Measurements from ENCODE around the gene SNX25. TPM values are rescaled to one million over a fixed set of nuclear protein-coding genes. Genes with fewer than 3 reads are reported as not detected.
A peak's percentile ranks its signal among the peaks of the same experiment; 100 is the strongest.

The SNX25 gene
- total RNA-seq, 2 donors from 2014 or later = 21.4 to 26.0 TPM

DNA sequence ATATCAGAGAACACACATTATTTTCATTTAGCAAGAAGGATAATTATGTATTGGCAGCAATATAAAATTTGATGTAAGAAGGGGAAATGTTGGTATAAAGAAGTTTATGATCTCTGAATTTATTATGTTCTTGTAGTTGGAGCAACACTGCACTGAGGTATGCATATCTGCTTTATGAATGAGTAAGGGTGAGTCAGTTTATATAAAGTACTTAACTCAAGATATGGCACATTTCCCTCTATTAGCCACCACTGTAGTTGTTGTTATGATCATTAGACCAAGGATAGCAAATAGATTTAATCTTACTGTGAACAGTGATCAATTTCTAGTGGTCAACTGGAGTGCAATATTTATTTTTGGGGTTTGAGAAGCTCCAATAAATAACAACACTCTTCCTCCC, 66.6 kb downstream of the SNX25 start:
- peaks cover 7% of the 10 kb centered on the region for H3K36me3 Mint-ChIP-seq (ENCODE audit: low read depth)
- Histone ChIP-seq H3K9ac (ENCODE audit: extremely low read depth, low read length, poor library complexity, severe bottlenecking) (no peak overlapping the region), H3K36me3 (ENCODE audit: control insufficient read depth, insufficient read depth, low read length) (peaks cover 9% of the 10 kb centered on the region), H3K9me3 (ENCODE audit: control insufficient read depth, low read length) (no peaks in the 10 kb centered on the region), H3K27ac (ENCODE audit: low read depth, low read length) (no peak overlapping the region), H3K4me1 (ENCODE audit: control insufficient read depth, insufficient read depth, low read length) (no peaks in the 10 kb centered on the region), H3K4me3 (ENCODE audit: low read length) (no peak overlapping the region), H3K27me3 (ENCODE audit: control insufficient read depth, insufficient read depth, low read length, poor library complexity, severe bottlenecking) (no peaks in the 10 kb centered on the region)
- no peaks in the 10 kb centered on the region for H3K27me3 Mint-ChIP-seq (ENCODE audit: insufficient read depth)
- no peak overlapping the region for H3K27ac Mint-ChIP-seq
- DNase-seq = no peak
- TF ChIP-seq, protein P1, sequence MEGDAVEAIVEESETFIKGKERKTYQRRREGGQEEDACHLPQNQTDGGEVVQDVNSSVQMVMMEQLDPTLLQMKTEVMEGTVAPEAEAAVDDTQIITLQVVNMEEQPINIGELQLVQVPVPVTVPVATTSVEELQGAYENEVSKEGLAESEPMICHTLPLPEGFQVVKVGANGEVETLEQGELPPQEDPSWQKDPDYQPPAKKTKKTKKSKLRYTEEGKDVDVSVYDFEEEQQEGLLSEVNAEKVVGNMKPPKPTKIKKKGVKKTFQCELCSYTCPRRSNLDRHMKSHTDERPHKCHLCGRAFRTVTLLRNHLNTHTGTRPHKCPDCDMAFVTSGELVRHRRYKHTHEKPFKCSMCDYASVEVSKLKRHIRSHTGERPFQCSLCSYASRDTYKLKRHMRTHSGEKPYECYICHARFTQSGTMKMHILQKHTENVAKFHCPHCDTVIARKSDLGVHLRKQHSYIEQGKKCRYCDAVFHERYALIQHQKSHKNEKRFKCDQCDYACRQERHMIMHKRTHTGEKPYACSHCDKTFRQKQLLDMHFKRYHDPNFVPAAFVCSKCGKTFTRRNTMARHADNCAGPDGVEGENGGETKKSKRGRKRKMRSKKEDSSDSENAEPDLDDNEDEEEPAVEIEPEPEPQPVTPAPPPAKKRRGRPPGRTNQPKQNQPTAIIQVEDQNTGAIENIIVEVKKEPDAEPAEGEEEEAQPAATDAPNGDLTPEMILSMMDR (conservative IDR thresholded peaks at IDR 0.05) = no peak
- H3K4me3 Mint-ChIP-seq = no peak overlapping the region
- H3K4me1 Mint-ChIP-seq = peaks cover 4% of the 10 kb centered on the region
- H3K9me3 Mint-ChIP-seq = no peaks in the 10 kb centered on the region

GRCh38 chr4:185278716-185279115, 69.3 kb downstream of the SNX25 start:
- Histone ChIP-seq H3K4me1 (ENCODE audit: control insufficient read depth, insufficient read depth, low read length) (no peaks in the 10 kb centered on the region), H3K9me3 (ENCODE audit: control insufficient read depth, low read length) (no peaks in the 10 kb centered on the region), H3K27ac (ENCODE audit: low read depth, low read length) (no peak overlapping the region), H3K36me3 (ENCODE audit: control insufficient read depth, insufficient read depth, low read length) (peaks cover 9% of the 10 kb centered on the region), H3K27me3 (ENCODE audit: control insufficient read depth, insufficient read depth, low read length, poor library complexity, severe bottlenecking) (no peaks in the 10 kb centered on the region), H3K9ac (ENCODE audit: extremely low read depth, low read length, poor library complexity, severe bottlenecking) (no peak overlapping the region), H3K4me3 (ENCODE audit: low read length) (no peak overlapping the region)
- Mint-ChIP-seq H3K27me3 (ENCODE audit: insufficient read depth) (no peaks in the 10 kb centered on the region), H3K36me3 (ENCODE audit: low read depth) (peaks cover 7% of the 10 kb centered on the region), H3K4me1 (peaks cover 12% of the 10 kb centered on the region), H3K4me3 (no peak overlapping the region), H3K27ac (no peak overlapping the region), H3K9me3 (no peaks in the 10 kb centered on the region)
- whole genome bisulfite sequencing, 2 experiments (ENCODE audit: insufficient coverage in 1 of 2, insufficient read length in 1 of 2) = 96 to 100% methylated on average over 1 to 3 of the region's 3 CpGs
- no peak for DNase-seq
- TF ChIP-seq, protein P1 (conservative IDR thresholded peaks at IDR 0.05) = no peak

DNA sequence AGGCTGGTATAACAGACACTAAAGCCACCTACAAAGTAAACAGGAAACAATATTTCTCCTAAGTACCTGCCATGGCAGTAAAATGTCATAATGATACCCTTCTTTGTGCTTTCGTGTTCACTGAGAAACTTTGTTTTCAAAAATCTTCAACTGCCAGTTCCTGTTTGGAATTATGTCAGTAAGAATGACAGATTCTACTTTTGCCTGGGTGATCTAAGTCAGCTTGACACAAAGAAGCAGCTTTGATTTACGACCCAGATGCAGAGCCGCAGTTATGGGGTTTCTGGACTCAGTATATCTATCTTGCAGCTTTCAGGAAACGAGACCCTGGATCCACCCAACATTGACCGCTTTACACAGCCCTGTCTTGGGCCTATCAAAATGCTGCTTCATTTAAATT, 71.2 kb downstream of the SNX25 start:
- H3K4me1 ChIP-seq (ENCODE audit: control insufficient read depth, insufficient read depth, low read length) = no peaks in the 10 kb centered on the region
- H3K36me3 ChIP-seq (ENCODE audit: control insufficient read depth, insufficient read depth, low read length) = peaks cover 9% of the 10 kb centered on the region
- no peak overlapping the region for H3K27ac ChIP-seq (ENCODE audit: low read depth, low read length)
- Mint-ChIP-seq H3K27me3 (ENCODE audit: insufficient read depth) (no peaks in the 10 kb centered on the region), H3K36me3 (ENCODE audit: low read depth) (peaks cover 7% of the 10 kb centered on the region), H3K4me1 (peaks cover 12% of the 10 kb centered on the region), H3K9me3 (no peaks in the 10 kb centered on the region), H3K4me3 (no peak overlapping the region), H3K27ac (peak overlapping the region; percentile 58)
- no peaks in the 10 kb centered on the region for H3K27me3 ChIP-seq (ENCODE audit: control insufficient read depth, insufficient read depth, low read length, poor library complexity, severe bottlenecking)
- 93 to 98% methylated on average over 4 to 5 of the region's 5 CpGs for WGBS, 2 experiments (ENCODE audit: insufficient coverage in 1 of 2, insufficient read length in 1 of 2)
- no peaks in the 10 kb centered on the region for H3K9me3 ChIP-seq (ENCODE audit: control insufficient read depth, low read length)
- no peak overlapping the region for H3K9ac ChIP-seq (ENCODE audit: extremely low read depth, low read length, poor library complexity, severe bottlenecking)
- DNase-seq = no peak
- TF ChIP-seq, protein P1 (conservative IDR thresholded peaks at IDR 0.05) = no peak
- no peak overlapping the region for H3K4me3 ChIP-seq (ENCODE audit: low read length)
